RPMI8226 (cell line): ENCODE measurements around the gene TBL1X.

Experiments
- DNase-seq: peaks from one replicate; pipeline ENCODE4 v3.0.0-alpha.2; 2015

Gene TBL1X

GRCh38 chrX:9593756-9594155, 128.9 kb downstream of the TBL1X start:
- DNase-seq = no peak

- DNase-seq = no peak
Measured at GRCh38 chrX:9595174-9595573, 130.3 kb downstream of the TBL1X start.

- no peak for DNase-seq
Measured at GRCh38 chrX:9596837-9597236, 132.0 kb downstream of the TBL1X start.

GRCh38 chrX:9597361-9598035, 132.6 kb downstream of the TBL1X start:
- no peak for DNase-seq

GRCh38 chrX:9598344-9598743, 133.5 kb downstream of the TBL1X start:
- peak; percentile 21 for DNase-seq

GRCh38 chrX:9604111-9604907, 139.5 kb downstream of the TBL1X start:
- DNase-seq = no peak

GRCh38 chrX:9604908-9605306, 140.0 kb downstream of the TBL1X start:
- DNase-seq = no peak

GRCh38 chrX:9605484-9605883, 140.6 kb downstream of the TBL1X start:
- no peak for DNase-seq

- no peak for DNase-seq
Measured at GRCh38 chrX:9606971-9607370, 142.1 kb downstream of the TBL1X start.

- DNase-seq = no peak
Measured at GRCh38 chrX:9609499-9609898, 144.6 kb downstream of the TBL1X start.

- DNase-seq = no peak
Measured at GRCh38 chrX:9609987-9610386, 145.1 kb downstream of the TBL1X start.

- no peak for DNase-seq
Measured at GRCh38 chrX:9610771-9611392, 146.0 kb downstream of the TBL1X start.

GRCh38 chrX:9611436-9612145, 146.7 kb downstream of the TBL1X start:
- DNase-seq = no peak

GRCh38 chrX:9612146-9612505, 147.3 kb downstream of the TBL1X start:
- DNase-seq = no peak

- no peak for DNase-seq
Measured at GRCh38 chrX:9614016-9614415, 149.2 kb downstream of the TBL1X start.

- DNase-seq = no peak
Measured at GRCh38 chrX:9619133-9619532, 154.3 kb downstream of the TBL1X start.

GRCh38 chrX:9619581-9619980, 154.7 kb downstream of the TBL1X start:
- DNase-seq = no peak

GRCh38 chrX:9622128-9622527, 157.3 kb downstream of the TBL1X start:
- no peak for DNase-seq

GRCh38 chrX:9626379-9626778, 161.5 kb downstream of the TBL1X start:
- DNase-seq = no peak

- no peak for DNase-seq
Measured at GRCh38 chrX:9627922-9628321, 163.1 kb downstream of the TBL1X start.

GRCh38 chrX:9628779-9629493, 164.1 kb downstream of the TBL1X start:
- no peak for DNase-seq

- no peak for DNase-seq
Measured at GRCh38 chrX:9634551-9634950, 169.7 kb downstream of the TBL1X start.

- no peak for DNase-seq
Measured at GRCh38 chrX:9635368-9635767, 170.5 kb downstream of the TBL1X start.
